HG03571 (cell line): ENCODE measurements around the gene SLC38A7.
"Not testable (repeated sequence)": the region's sequence is repeated elsewhere in the genome, so short reads cannot be mapped to it uniquely, and the experiment has no call there.

Source experiments
- ATAC-seq: cut with Tn5 transposase; IDR thresholded peaks from one replicate; pipeline ENCODE4 v1.9.1; 2021; ENCODE audit not compliant: unreplicated experiment

SLC38A7 gene

GRCh38 chr16:58678716-58679115, 5.9 kb downstream of the SLC38A7 start:
- no peak for ATAC-seq

- ATAC-seq = no peak
These were observed 6.3 kb downstream of the SLC38A7 start for GRCh38 chr16:58678269-58678668.

- ATAC-seq = no peak
These were observed 13.5 kb downstream of the SLC38A7 start for GRCh38 chr16:58670946-58671583.

GRCh38 chr16:58670177-58670576, 14.4 kb downstream of the SLC38A7 start:
- ATAC-seq = no peak

- no peak for ATAC-seq
These were observed 19.4 kb downstream of the SLC38A7 start for GRCh38 chr16:58665200-58665599.

- no peak for ATAC-seq
These were observed 23.3 kb downstream of the SLC38A7 start for GRCh38 chr16:58661199-58661830.

DNA sequence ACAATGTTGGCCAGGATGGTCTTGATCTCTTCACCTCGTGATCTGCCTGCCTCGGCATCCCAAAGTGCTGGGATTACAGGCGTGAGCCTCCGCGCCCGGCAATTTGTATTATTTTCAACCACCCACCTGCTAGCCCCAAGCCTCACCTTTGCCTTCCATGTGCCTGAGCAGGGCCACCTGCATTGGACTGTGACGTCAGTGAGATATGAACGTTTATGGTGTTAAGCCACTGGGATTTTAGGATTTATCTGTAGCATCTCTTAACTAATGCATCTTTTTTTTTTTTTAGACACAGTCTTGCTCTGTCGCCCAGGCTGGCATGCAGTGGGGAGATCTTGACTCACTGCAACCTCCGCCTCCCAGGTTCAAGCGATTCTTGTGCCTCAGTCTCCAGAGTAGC, 24.7 kb downstream of the SLC38A7 start:
- not testable (repeated sequence) for ATAC-seq

DNA sequence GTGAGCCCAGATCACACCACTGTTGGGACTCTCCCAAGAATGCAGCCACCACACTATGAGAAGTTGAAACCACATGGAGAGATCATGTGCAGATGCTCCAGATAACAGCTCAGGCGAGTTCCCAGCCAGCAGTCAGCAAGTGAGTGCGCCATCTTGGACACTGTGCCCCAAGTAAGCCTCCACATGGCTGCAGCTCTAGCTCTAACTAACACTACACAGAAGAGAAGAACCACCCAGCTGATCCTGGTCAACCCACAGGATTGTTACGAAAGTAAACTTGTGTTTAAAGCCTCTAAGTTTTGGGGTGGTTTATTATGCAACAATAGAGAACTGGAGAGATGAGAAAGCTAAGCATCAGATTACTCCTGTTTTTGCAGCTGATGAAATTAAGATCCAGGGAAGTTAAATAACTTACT, 25.8 kb downstream of the SLC38A7 start:
- no peak for ATAC-seq

DNA sequence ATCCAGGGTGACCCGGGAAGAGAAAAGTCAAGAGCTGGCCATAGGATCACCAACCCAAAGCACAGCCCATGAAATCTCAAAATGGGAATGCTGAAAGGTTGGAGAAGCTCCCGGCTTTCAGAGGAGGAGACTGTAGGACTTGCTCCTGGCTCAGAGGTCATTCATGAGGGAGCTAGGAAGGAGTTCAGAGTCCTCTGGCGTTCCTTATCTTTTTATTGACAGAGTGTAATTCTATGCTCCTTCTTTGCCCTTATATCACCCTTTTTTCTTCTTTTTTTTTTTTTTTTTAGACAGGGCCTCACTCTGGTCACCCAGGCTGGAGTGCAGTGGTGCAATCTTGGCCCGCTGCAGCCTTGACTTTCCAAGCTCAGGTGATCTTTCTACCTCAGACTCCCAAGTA, 27.7 kb downstream of the SLC38A7 start:
- ATAC-seq = no peak

DNA sequence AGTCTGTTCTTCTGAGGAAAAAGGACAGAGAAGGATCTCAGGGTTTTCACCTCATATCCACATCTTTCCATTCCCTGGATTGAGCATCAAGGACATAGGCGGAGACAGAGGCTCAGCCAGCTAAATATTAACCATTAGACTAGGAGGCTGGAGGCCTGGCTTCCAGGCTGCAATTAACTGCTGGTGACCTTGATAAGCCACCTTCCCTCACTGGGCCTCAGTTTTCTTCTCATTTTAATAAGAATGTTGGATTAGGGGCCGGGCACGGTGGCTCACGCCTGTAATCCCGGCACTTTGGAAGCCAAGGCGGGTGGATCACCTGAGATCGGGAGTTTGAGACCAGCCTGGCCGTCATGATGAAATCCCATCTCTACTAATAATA, 29.4 kb downstream of the SLC38A7 start:
- ATAC-seq = no peak

DNA sequence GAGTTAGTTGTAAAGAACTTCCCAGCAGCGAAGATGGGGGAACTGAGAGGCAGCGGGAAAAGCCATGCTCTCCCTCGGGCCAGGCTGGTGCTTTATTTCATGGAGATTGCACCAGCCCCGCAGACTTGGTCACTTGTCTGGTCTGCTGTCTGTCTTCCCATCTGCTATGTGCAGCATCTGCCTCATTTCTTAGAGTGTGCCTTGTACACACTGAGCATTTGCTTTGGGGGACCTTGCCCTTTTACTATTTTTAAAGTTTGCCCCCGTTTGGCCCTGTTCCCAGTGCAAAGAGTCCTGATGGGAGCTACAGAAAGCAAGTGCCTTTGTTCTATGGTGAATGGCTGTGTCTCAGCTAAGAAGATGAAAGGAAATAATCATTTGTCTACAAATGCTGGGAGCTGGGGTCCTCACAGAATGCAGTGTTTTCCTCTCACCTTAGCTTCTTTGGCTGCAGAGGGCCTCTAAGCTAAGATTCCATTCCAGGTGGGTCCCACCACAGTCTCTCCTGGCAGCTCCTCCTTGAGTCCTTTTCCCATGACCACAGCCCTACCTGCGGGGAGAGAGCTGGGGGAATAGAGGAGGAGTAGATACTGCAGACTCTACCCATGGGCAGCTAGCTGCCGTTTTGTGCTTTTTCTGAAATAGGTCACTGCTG, 29.9 kb downstream of the SLC38A7 start:
- no peak for ATAC-seq

- ATAC-seq = no peak
These were observed 31.8 kb downstream of the SLC38A7 start for GRCh38 chr16:58652741-58653140.

DNA sequence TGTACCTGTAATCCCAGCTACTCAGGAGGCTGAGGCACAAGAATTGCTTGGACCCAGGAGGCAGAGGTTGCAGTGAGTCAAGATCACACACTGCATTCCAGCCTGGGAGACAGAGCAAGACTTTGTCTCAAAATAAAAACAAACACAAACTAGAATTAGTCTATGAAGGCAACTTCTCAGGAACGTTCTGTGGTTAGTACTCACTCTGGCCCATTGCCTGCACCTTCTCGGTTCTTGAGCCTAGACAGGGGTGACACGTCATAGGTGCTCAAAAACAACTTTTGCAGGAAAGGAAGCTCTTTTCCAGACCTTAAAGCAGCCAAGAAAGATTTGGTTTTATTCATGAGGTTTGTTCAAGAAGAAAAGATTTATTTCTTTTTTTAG, 32.6 kb downstream of the SLC38A7 start:
- ATAC-seq = no peak

DNA sequence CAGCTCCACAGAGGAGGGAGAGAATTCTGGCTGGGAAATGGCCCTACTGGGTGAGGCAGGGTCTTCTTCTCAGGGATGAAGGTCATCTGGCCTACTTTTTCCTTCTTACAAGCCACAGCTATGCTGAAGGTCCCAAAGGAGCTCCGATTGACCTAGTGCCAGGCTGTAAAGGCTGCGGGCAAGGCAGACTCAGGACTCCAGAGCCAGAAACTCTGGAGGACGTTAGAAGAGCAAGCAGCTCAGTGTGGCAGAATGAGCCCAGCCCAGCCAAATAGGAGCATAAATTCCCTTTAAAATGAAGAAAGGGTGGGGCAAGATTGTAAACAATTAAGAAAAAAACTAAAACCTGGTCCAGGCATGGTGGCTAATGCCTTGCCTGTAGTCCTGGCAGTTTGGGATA, 34.9 kb downstream of the SLC38A7 start:
- ATAC-seq = no peak

GRCh38 chr16:58647107-58647506, 37.5 kb downstream of the SLC38A7 start:
- ATAC-seq = no peak

DNA sequence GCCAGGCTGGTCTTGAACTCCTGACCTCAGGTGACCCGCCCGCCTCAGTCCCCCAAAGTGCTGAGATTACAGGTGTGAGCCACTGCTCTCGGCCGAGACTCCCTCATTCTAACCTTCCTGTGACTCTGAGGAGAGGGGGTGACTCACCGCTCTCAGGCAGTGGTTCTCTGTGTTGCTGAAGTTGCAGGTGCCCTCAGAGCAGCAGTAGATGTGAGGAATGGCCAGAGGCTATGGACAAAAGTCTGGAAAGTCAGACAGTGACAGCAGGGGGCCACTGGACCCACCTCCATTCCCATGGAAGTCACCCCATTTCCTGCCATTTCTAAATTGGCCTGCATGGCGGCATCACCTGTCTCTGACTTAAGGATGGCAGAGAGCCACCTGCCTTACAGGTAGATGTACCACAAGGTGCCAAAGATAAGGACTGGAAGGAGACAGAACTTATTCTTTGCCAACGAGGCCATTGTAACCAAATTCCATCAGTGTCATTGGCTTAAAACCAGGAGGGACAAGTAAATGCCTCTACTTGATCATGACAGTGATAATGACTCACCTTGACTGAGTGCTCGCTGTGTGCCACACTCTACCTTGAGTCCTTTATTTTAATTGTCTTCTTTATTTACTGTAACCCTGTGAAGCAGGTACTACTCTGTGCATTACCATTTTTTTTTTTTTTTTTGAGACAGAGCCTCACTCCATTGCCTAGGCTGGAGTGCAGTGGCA, 39.6 kb downstream of the SLC38A7 start:
- no peak for ATAC-seq

DNA sequence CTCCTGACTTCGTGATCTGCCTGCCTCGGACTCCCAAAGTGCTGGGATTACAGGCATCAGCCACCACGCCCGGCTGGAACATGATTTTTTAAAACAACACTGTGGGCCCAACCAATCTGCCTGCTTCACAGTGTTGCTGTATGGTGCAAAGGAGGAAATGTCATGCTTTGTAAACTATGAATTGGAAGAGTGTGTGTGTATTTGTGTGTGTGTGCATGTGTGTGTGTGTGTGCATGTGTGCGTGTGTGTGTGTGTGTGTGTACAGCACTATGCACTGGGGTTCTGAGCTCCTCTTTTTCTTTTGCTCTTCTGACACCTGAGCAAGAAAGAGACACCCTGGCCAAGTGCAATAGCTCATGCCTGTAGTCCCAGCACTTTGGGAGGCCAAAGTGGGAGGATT, 40.5 kb downstream of the SLC38A7 start:
- no peak for ATAC-seq

DNA sequence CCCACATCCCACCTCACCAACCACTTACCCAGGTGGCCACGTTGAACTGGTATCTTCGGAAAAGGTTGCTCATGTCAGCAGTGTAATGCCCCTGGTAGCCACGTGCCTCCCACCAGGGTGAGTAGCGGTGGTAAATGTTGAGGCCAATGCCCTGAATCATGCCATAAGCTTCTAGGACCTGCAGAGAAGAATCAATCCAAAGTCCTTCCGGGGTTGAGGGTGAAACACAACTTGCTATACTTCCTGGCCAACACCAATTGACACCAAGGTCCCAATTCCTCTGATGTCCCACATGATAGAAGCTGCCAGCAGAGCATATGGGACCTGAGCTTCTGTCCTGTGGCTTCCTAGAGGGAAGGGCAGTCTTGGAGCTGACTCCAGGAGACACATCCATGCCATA, 43.6 kb downstream of the SLC38A7 start:
- no peak for ATAC-seq

GRCh38 chr16:58639836-58640235, 44.7 kb downstream of the SLC38A7 start:
- no peak for ATAC-seq

GRCh38 chr16:58639230-58639629, 45.3 kb downstream of the SLC38A7 start:
- no peak for ATAC-seq

GRCh38 chr16:58638148-58639036, 46.2 kb downstream of the SLC38A7 start:
- ATAC-seq = no peak
